K562 (cell line): ENCODE data around the gene ATL1. TPM values are rescaled to one million over a fixed set of nuclear protein-coding genes. Genes with fewer than 3 reads are reported as not detected.

Experiments
- ATAC-seq: fragments of 200-7000 bp; cut with Tn5 transposase; 3 replicates; pipeline ENCODE4 v1.9.1; 2020; ENCODE audit warnings: moderate library complexity
- BruUV-seq: library from RNA; stranded (reverse); fragments of 400-500 nt; replicated peaks from 2 replicates; lab custom pipeline; 2021; lab: Mats Ljungman, UMichigan
- CTCF ChIA-PET: fragments of 300-600 bp; formaldehyde crosslinking; extraction: SDS; loops from one replicate; lab custom pipeline; 2021; ENCODE audit warnings: low intra/inter-chr PET ratio; lab: Yijun Ruan, JAX
- POLR2A ChIA-PET: fragments of 300-600, 350-650 bp; sonication (Branson Sonifier 250); formaldehyde crosslinking; extraction: SDS; loops from one replicate; lab custom pipeline; 2021; ENCODE audit warnings: antibody characterized with exemption, inconsistent platforms; lab: Yijun Ruan, JAX
- DNase-seq, 4 experiments: peaks; one replicate each; pipeline versions ENCODE4 v3.0.0 to v3.0.0-alpha.2; 2011 to 2018; ENCODE audit warnings: low spot score in 3 of 4, mixed read lengths in 3 of 4; ENCODE audit errors: extremely low read depth in 1 of 4
- FAIRE-seq: peaks from 2 replicates; lab custom pipeline; 2011; peaks lifted over from hg19 to GRCh38; lab: Jason Lieb, UNC
- H2AFZ ChIP-seq: 2 replicates; pipeline ENCODE4 v1.6.0; 2011; ENCODE audit warnings: low read depth, low read length, control low read depth, inconsistent platforms
- H3K27ac ChIP-seq: fragments of 200-600 bp; 3 replicates; pipeline ENCODE4 v1.8.0; 2011; ENCODE audit warnings: low read depth, mild to moderate bottlenecking, control low read depth, inconsistent platforms, low read length, moderate library complexity, mixed read lengths; ENCODE audit errors: extremely low read depth
- H3K27me3 ChIP-seq, 2 experiments: fragments of 300-600 bp in 1 of 2; 2 replicates in 1 of 2; 3 replicates in 1 of 2; pipeline versions ENCODE4 v1.6.0 to v1.8.0; 2011; ENCODE audit warnings: inconsistent platforms in 2 of 2, low read length in 2 of 2, mild to moderate bottlenecking in 1 of 2, mixed read lengths in 1 of 2, moderate library complexity in 1 of 2; ENCODE audit not compliant: control insufficient read depth in 2 of 2, insufficient read depth in 2 of 2
- H3K36me3 ChIP-seq: fragments of 300-600 bp; 3 replicates; pipeline ENCODE4 v1.8.0; 2011; ENCODE audit warnings: mild to moderate bottlenecking, low read length, inconsistent platforms; ENCODE audit not compliant: control insufficient read depth, insufficient read depth
- H3K4me1 ChIP-seq, 2 experiments: fragments of 200-600 bp in 1 of 2; replicated peaks in 1 of 2; 2 replicates in 1 of 2; 3 replicates in 1 of 2; pipeline versions ENCODE4 v1.5.1 to v1.8.0; 2011; ENCODE audit warnings: inconsistent platforms in 2 of 2, low read length in 2 of 2, mild to moderate bottlenecking in 1 of 2, mixed read lengths in 1 of 2, moderate library complexity in 1 of 2; ENCODE audit not compliant: control insufficient read depth in 2 of 2, insufficient read depth in 2 of 2
- H3K4me2 ChIP-seq: 2 replicates; pipeline ENCODE4 v1.6.1; 2011; ENCODE audit warnings: low read length, control low read depth, inconsistent platforms, mixed read lengths; ENCODE audit not compliant: insufficient read depth
- H3K4me3 ChIP-seq: fragments of 200-600 bp; sonication (generic), shearing (Covaris generic); 2 replicates; pipeline ENCODE4 v1.5.1; 2016; ENCODE audit warnings: control low read depth, inconsistent platforms
- H3K79me2 ChIP-seq: fragments of 200-600 bp; 3 replicates; pipeline ENCODE4 v1.8.0; 2011; ENCODE audit warnings: low read length, inconsistent platforms; ENCODE audit not compliant: control insufficient read depth, insufficient read depth
- H3K9ac ChIP-seq, 2 experiments: 2 replicates each; pipeline versions ENCODE4 v1.6.0 to v1.6.1; 2011; ENCODE audit warnings: low read depth in 2 of 2, low read length in 2 of 2, control low read depth in 1 of 2, inconsistent platforms in 1 of 2, mild to moderate bottlenecking in 1 of 2, mixed read lengths in 1 of 2; ENCODE audit not compliant: insufficient read depth in 1 of 2
- H3K9me1 ChIP-seq: one replicate; pipeline ENCODE4 v1.6.0; 2011; ENCODE audit warnings: inconsistent platforms, mild to moderate bottlenecking, low read length, moderate library complexity; ENCODE audit not compliant: control insufficient read depth, insufficient read depth
- H3K9me3 ChIP-seq: replicated peaks from 2 replicates; pipeline ENCODE4 v1.5.1; 2011; ENCODE audit warnings: low read depth, low read length, inconsistent platforms; ENCODE audit not compliant: control insufficient read depth, insufficient read depth
- H4K20me1 ChIP-seq: replicated peaks from 2 replicates; pipeline ENCODE4 v1.6.1; 2011; ENCODE audit warnings: low read length, inconsistent platforms, mixed read lengths; ENCODE audit not compliant: control insufficient read depth, insufficient read depth
- ATF7 ChIP-seq: fragments of 450-650 bp; IDR thresholded peaks from 2 replicates; pipeline ENCODE4 v1.7.1; 2014; ENCODE audit warnings: mild to moderate bottlenecking, moderate library complexity
- FUS ChIP-seq: fragments of 200-400 bp; formaldehyde crosslinking; optimal IDR thresholded peaks from 2 replicates; pipeline ENCODE3; 2017; ENCODE audit warnings: low read depth, low read length
- HOXB6 ChIP-seq: fragments of 250-450 bp; sonication (Bioruptor Pico); IDR thresholded peaks from 2 replicates; pipeline ENCODE4 v1.5.1; 2022; ENCODE audit warnings: mild to moderate bottlenecking, borderline replicate concordance
- SETDB1 ChIP-seq: IDR thresholded peaks from one replicate; pipeline ENCODE4 v1.6.1; 2012; ENCODE audit warnings: low read length, control low read depth, inconsistent platforms
- TAF1 ChIP-seq: IDR thresholded peaks from 2 replicates; pipeline ENCODE4 v1.6.1; 2011; ENCODE audit warnings: mild to moderate bottlenecking, low read length, moderate library complexity; ENCODE audit not compliant: insufficient read depth, control insufficient read depth, severe bottlenecking; ENCODE audit errors: extremely low read depth
- TEAD4 ChIP-seq, 2 experiments: sonication (generic) in 1 of 2; formaldehyde crosslinking in 1 of 2; IDR thresholded peaks; 2 replicates each; pipeline versions ENCODE4 v1.6.1 to v1.8.0; 2012 to 2022; ENCODE audit warnings: borderline replicate concordance in 1 of 2, inconsistent platforms in 1 of 2, low read length in 1 of 2, mild to moderate bottlenecking in 1 of 2, missing genetic modification reagents in 1 of 2
- TRIM24 ChIP-seq, 2 experiments: fragments of 450-650 bp; IDR thresholded peaks; 2 replicates each; pipeline ENCODE4 v1.6.1; 2016
- ZFPM2 ChIP-seq: fragments of 250-450 bp; sonication (Bioruptor Pico); IDR thresholded peaks from 2 replicates; pipeline ENCODE4 v1.5.1; 2022; ENCODE audit warnings: mild to moderate bottlenecking
- ZNF143 ChIP-seq: sonication (generic); formaldehyde crosslinking; IDR thresholded peaks from 2 replicates; pipeline ENCODE4 v1.9.0; 2022; ENCODE audit warnings: mild to moderate bottlenecking, missing genetic modification reagents
- ZNF23 ChIP-seq: fragments of 250-450 bp; sonication (Bioruptor Pico); IDR thresholded peaks from 2 replicates; pipeline ENCODE4 v1.4.0; 2020; ENCODE audit warnings: mild to moderate bottlenecking
- ZNF444 ChIP-seq: fragments of 250-450 bp; sonication (Bioruptor Pico); IDR thresholded peaks from 2 replicates; pipeline ENCODE4 v1.4.0; 2020; ENCODE audit warnings: mild to moderate bottlenecking, moderate library complexity
- ZNF75A ChIP-seq: fragments of 450-650 bp; formaldehyde crosslinking; IDR thresholded peaks from 2 replicates; pipeline ENCODE4 v1.4.0; 2020; ENCODE audit warnings: mild to moderate bottlenecking
- WGBS: fragments of 100-300 bp; shearing (Covaris generic); methylation state at CpG from one replicate; pipeline ENCODE4 v1.1.6; 2016; ENCODE audit warnings: low coverage, mixed read lengths; ENCODE audit not compliant: insufficient coverage; ENCODE audit errors: missing lambda C conversion rate; 5-methylcytosine and 5-hydroxymethylcytosine counted together
- in situ Hi-C: fragments of 300-500 bp; cut with MboI; formaldehyde crosslinking; loops from 4 replicates; pipeline ENCODE4 v1.15.0; 2018; ENCODE audit warnings: inconsistent platforms, mixed read lengths
- intact Hi-C: fragments of 100-400 bp; cut with micrococcal nuclease; formaldehyde crosslinking; loops from 2 replicates; pipeline ENCODE4 v1.14.2; 2022
- polyA plus RNA-seq, 8 experiments: library from polyadenylated mRNA; depleted of rRNA in 4 of 8; stranded (reverse) in 5 of 8; unstranded in 3 of 8; fragments of >200 nt; fragmentation: Nextera tagmentation in 2 of 8; fragmentation: Illumina TruSeq in 1 of 8; extraction: Ambion mirVana in 2 of 8; extraction: Trizol in 1 of 8; gene quantifications; 2 replicates each; pipeline versions ENCODE4 v1.2.1 to v1.2.3, GENCODE V29; 2011 to 2014; ENCODE audit warnings: inconsistent platforms in 1 of 8, missing spikeins in 1 of 8
- total RNA-seq, 7 experiments: library from RNA; depleted of rRNA in 6 of 7; stranded (reverse); fragments of >200 nt in 6 of 7; fragmentation: Illumina TruSeq in 2 of 7; extraction: Trizol in 2 of 7; gene quantifications; 2 replicates each; pipeline versions ENCODE4 v1.2.1 to v1.2.3, GENCODE V29; 2011 to 2021; ENCODE audit warnings: low replicate concordance in 1 of 7
- TF ChIP-seq, protein P1 (sequence below): fragments of 250-450 bp; sonication (Bioruptor Pico); IDR thresholded peaks from 2 replicates; pipeline ENCODE4 v1.4.0; 2020; ENCODE audit warnings: mild to moderate bottlenecking, moderate library complexity
- TF ChIP-seq, protein P2 (sequence below): sonication (generic); IDR thresholded peaks from 2 replicates; pipeline ENCODE4 v1.6.1; 2016

ATL1 gene
- total and polyA plus RNA-seq, 9 of the 15 experiments (the other 6 are each of a cell fraction or from before 2014, with no cell fraction given) = 0.04 to 0.16 (median 0.07) TPM; not detected in 4

DNA sequence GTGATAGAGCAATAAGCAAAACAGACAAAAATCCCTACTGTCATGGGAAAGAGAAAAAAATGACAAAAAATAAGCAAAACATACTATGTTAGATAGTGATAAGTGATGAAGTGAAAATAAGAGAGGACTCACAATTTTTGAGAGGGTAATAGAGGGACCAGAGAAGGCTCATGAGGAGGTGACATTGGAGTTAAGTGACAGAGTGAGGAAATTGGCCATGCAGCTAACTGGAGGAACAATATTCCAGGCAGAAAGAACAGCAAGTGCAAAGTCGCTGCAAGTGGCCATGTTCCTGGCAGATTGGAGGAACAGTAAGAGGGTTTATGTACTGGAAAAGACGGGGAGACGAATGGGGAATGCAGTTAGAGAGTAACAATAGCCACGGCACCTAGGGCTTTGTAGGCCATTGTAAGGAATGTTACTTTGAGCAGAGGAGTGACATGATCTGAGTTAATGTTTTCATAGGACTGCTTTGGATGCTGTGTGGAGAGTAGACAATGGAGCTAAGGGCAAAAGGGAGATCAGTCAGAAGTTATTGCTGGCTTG is 109.6 kb downstream of the ATL1 start:
- TF ChIP-seq ZNF444 (CRISPR knock-in tag) (no peak), ATF7 (no peak), SETDB1 (no peak), ZNF143 (CRISPR knock-in tag) (no peak), ZNF23 (no peak), FUS (no peak), ZNF75A (no peak), TEAD4 (IDR thresholded peaks at IDR 0.05; ENCODE audit: low read length) (no peak), TEAD4 (CRISPR knock-in tag; IDR thresholded peaks at IDR 0.05; ENCODE audit: borderline replicate concordance) (no peak), TRIM24 (IDR thresholded peaks at IDR 0.05) (no peak), ZFPM2 (CRISPR knock-in tag) (no peak), HOXB6 (CRISPR knock-in tag) (no peak), TAF1 (no peak)
- TF ChIP-seq, protein P1, sequence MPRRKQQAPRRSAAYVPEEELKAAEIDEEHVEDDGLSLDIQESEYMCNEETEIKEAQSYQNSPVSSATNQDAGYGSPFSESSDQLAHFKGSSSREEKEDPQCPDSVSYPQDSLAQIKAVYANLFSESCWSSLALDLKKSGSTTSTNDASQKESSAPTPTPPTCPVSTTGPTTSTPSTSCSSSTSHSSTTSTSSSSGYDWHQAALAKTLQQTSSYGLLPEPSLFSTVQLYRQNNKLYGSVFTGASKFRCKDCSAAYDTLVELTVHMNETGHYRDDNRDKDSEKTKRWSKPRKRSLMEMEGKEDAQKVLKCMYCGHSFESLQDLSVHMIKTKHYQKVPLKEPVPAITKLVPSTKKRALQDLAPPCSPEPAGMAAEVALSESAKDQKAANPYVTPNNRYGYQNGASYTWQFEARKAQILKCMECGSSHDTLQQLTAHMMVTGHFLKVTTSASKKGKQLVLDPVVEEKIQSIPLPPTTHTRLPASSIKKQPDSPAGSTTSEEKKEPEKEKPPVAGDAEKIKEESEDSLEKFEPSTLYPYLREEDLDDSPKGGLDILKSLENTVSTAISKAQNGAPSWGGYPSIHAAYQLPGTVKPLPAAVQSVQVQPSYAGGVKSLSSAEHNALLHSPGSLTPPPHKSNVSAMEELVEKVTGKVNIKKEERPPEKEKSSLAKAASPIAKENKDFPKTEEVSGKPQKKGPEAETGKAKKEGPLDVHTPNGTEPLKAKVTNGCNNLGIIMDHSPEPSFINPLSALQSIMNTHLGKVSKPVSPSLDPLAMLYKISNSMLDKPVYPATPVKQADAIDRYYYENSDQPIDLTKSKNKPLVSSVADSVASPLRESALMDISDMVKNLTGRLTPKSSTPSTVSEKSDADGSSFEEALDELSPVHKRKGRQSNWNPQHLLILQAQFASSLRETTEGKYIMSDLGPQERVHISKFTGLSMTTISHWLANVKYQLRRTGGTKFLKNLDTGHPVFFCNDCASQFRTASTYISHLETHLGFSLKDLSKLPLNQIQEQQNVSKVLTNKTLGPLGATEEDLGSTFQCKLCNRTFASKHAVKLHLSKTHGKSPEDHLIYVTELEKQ (CRISPR knock-in tag) = no peak
- TF ChIP-seq, protein P2, sequence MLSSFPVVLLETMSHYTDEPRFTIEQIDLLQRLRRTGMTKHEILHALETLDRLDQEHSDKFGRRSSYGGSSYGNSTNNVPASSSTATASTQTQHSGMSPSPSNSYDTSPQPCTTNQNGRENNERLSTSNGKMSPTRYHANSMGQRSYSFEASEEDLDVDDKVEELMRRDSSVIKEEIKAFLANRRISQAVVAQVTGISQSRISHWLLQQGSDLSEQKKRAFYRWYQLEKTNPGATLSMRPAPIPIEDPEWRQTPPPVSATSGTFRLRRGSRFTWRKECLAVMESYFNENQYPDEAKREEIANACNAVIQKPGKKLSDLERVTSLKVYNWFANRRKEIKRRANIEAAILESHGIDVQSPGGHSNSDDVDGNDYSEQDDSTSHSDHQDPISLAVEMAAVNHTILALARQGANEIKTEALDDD = no peak
- no peaks in the 10 kb centered on the region for H3K9me1 ChIP-seq
- H3K4me2 ChIP-seq = no peak overlapping the region
- peak overlapping the region; percentile 93; the same call in 1 of the 2 replicates for H2AFZ ChIP-seq
- peaks cover 0 to 2% of the 10 kb centered on the region in 2 experiments; a peak in 3 of 5 replicates for H3K4me1 ChIP-seq
- H3K4me3 ChIP-seq = no peak overlapping the region
- H3K9me3 ChIP-seq = no peaks in the 10 kb centered on the region
- ATAC-seq (no peak), FAIRE-seq (peak; percentile 55), DNase-seq (no peak)
- in situ Hi-C loops (no loop called here), intact Hi-C loops (no loop called here)
- H3K9ac ChIP-seq = no peak overlapping the region
- WGBS = 73% methylated on average over 4 of the region's 4 CpGs
- no peak overlapping the region for H3K27ac ChIP-seq
- H4K20me1 ChIP-seq = no peaks in the 10 kb centered on the region
- ChIA-PET CTCF (no interaction called here), POLR2A (interaction anchor here (1.0 kb wide), 1 partner anchor 9 kb away, joined by 3 read pairs; no protein-coding TSS in a partner anchor)
- BruUV-seq = no TSS peak
- peaks cover 31% of the 10 kb centered on the region for H3K79me2 ChIP-seq
- H3K36me3 ChIP-seq = peaks cover 3% of the 10 kb centered on the region; the same call in 2 of the 3 replicates
- no peaks in the 10 kb centered on the region for H3K27me3 ChIP-seq
